Fibroblast of gingiva (primary cell): Measurements from ENCODE around the gene LRRC8B.
A peak's percentile ranks its signal among the peaks of the same experiment; 100 is the strongest.

ENCODE experiments used
- DNase-seq: peaks from one replicate; pipeline ENCODE4 v3.0.0-alpha.2; 2011; ENCODE audit warnings: low read depth

LRRC8B gene

GRCh38 chr1:89633800-89634625 is 109.4 kb downstream of the LRRC8B start:
- DNase-seq, result peak; percentile 27

- no peak for DNase-seq
Observed at GRCh38 chr1:89635825-89636815, 111.5 kb downstream of the LRRC8B start.

- DNase-seq, result peak; percentile 66
Observed at GRCh38 chr1:89637496-89637895, 112.9 kb downstream of the LRRC8B start.

GRCh38 chr1:89640440-89640839 is 115.8 kb downstream of the LRRC8B start:
- no peak for DNase-seq

GRCh38 chr1:89641781-89642180 is 117.2 kb downstream of the LRRC8B start:
- DNase-seq, result no peak

GRCh38 chr1:89643577-89643976 is 118.9 kb downstream of the LRRC8B start:
- no peak for DNase-seq

GRCh38 chr1:89644119-89644814 is 119.6 kb downstream of the LRRC8B start:
- no peak for DNase-seq

- DNase-seq, result no peak
Observed at GRCh38 chr1:89646259-89646658, 121.6 kb downstream of the LRRC8B start.
